ENCODE data around the gene ATRNL1.

The ATRNL1 gene

DNA sequence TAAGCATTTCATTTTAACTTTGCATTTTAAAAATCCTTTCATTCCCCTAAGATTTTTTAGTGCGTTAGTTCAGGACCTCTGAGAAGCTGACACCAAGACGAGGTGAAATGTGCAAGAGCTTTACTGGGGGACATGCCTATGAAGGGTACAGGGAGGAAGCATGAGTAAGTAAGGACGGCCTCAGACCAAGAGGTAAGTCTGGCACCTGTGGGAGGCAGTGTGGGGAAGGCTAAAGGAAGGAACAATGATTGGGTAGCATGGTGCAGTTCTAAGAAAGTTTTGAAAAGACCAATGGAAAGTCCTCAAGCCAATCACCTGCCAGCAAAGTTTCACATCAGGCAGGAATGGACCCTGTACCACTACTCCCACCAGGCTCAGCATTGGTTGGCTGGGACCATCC lies 810.7 kb downstream of the ATRNL1 start:
- Histone ChIP-seq H2BK5ac (ENCODE audit: low read length) (no peak overlapping the region), H3K79me1 (ENCODE audit: low read depth, low read length) (no peaks in the 10 kb centered on the region), H3K4me2 (ENCODE audit: insufficient read depth, low read length, poor library complexity, severe bottlenecking) (no peak overlapping the region), H2BK120ac (ENCODE audit: low read depth, low read length) (no peak overlapping the region), H3K9me3 (replicated peaks in 1 of 2; ENCODE audit: control insufficient read depth in 2 of 2, insufficient read depth in 1 of 2, low read depth in 1 of 2, low read length in 2 of 2) (no peaks in the 10 kb centered on the region), H3K9ac (ENCODE audit: low read depth, low read length, poor library complexity) (no peak overlapping the region), H2AFZ (ENCODE audit: low read length) (no peak overlapping the region), H3K27ac (replicated peaks; ENCODE audit: low read length) (no peak overlapping the region), H3K27me3 (ENCODE audit: control insufficient read depth in 3 of 3, insufficient read depth in 3 of 3, low read depth in 1 of 3, low read length in 3 of 3) (no peaks in the 10 kb centered on the region), H3K36me3 (replicated peaks in 1 of 2; ENCODE audit: control insufficient read depth in 2 of 2, insufficient read depth in 2 of 2, low read length in 2 of 2) (no peaks in the 10 kb centered on the region), H3K14ac (ENCODE audit: low read length) (no peak overlapping the region), H3K18ac (ENCODE audit: low read length) (no peak overlapping the region), H3K4me3 (ENCODE audit: low read length in 2 of 2) (no peak overlapping the region), H3K23ac (ENCODE audit: low read depth, low read length, poor library complexity) (no peak overlapping the region), H2AK5ac (ENCODE audit: low read depth, low read length) (no peak overlapping the region), H4K91ac (ENCODE audit: low read depth, low read length, poor library complexity) (no peak overlapping the region), H2BK12ac (ENCODE audit: low read length) (no peak overlapping the region), H4K8ac (ENCODE audit: low read depth, low read length) (no peak overlapping the region), H2BK15ac (ENCODE audit: low read length) (no peak overlapping the region), H3K4me1 (ENCODE audit: control insufficient read depth in 2 of 2, insufficient read depth in 1 of 2, low read depth in 1 of 2, low read length in 2 of 2) (no peaks in the 10 kb centered on the region), H3K4ac (ENCODE audit: low read length) (no peak overlapping the region)
- WGBS, 2 donors (ENCODE audit: extremely low coverage in 2 of 2, insufficient read length in 2 of 2, insufficient replicate concordance in 1 of 2): no CpG with 5 or more reads among the region's 3 CpGs
- no peak for DNase-seq (ENCODE audit: low spot score)

GRCh38 chr10:115909037-115909436 lies 815.9 kb downstream of the ATRNL1 start:
- Histone ChIP-seq H4K91ac (ENCODE audit: low read depth, low read length, poor library complexity) (no peak overlapping the region), H3K36me3 (replicated peaks in 1 of 2; ENCODE audit: control insufficient read depth in 2 of 2, insufficient read depth in 2 of 2, low read length in 2 of 2) (no peaks in the 10 kb centered on the region), H3K4me2 (ENCODE audit: insufficient read depth, low read length, poor library complexity, severe bottlenecking) (no peak overlapping the region), H3K14ac (ENCODE audit: low read length) (no peak overlapping the region), H3K27ac (replicated peaks; ENCODE audit: low read length) (no peak overlapping the region), H3K18ac (ENCODE audit: low read length) (no peak overlapping the region), H2BK15ac (ENCODE audit: low read length) (no peak overlapping the region), H2BK120ac (ENCODE audit: low read depth, low read length) (no peak overlapping the region), H2AFZ (ENCODE audit: low read length) (no peak overlapping the region), H3K4me1 (ENCODE audit: control insufficient read depth in 2 of 2, insufficient read depth in 1 of 2, low read depth in 1 of 2, low read length in 2 of 2) (peaks cover 0 to 1% of the 10 kb centered on the region in 2 donors), H3K9ac (ENCODE audit: low read depth, low read length, poor library complexity) (no peak overlapping the region), H3K23ac (ENCODE audit: low read depth, low read length, poor library complexity) (no peak overlapping the region), H3K9me3 (replicated peaks in 1 of 2; ENCODE audit: control insufficient read depth in 2 of 2, insufficient read depth in 1 of 2, low read depth in 1 of 2, low read length in 2 of 2) (no peaks in the 10 kb centered on the region), H3K79me1 (ENCODE audit: low read depth, low read length) (no peaks in the 10 kb centered on the region), H2BK5ac (ENCODE audit: low read length) (no peak overlapping the region), H2BK12ac (ENCODE audit: low read length) (no peak overlapping the region), H3K4me3 (ENCODE audit: low read length in 2 of 2) (no peak overlapping the region), H4K8ac (ENCODE audit: low read depth, low read length) (no peak overlapping the region), H3K27me3 (ENCODE audit: control insufficient read depth in 3 of 3, insufficient read depth in 3 of 3, low read depth in 1 of 3, low read length in 3 of 3) (no peaks in the 10 kb centered on the region), H2AK5ac (ENCODE audit: low read depth, low read length) (no peak overlapping the region), H3K4ac (ENCODE audit: low read length) (no peak overlapping the region)
- no peak for DNase-seq (ENCODE audit: low spot score)
- no CpG with 5 or more reads among the region's 5 CpGs for WGBS, 2 donors (ENCODE audit: extremely low coverage in 2 of 2, insufficient read length in 2 of 2, insufficient replicate concordance in 1 of 2)

GRCh38 chr10:115909962-115910731 lies 817.0 kb downstream of the ATRNL1 start:
- Histone ChIP-seq H2AK5ac (ENCODE audit: low read depth, low read length) (no peak overlapping the region), H3K36me3 (replicated peaks in 1 of 2; ENCODE audit: control insufficient read depth in 2 of 2, insufficient read depth in 2 of 2, low read length in 2 of 2) (no peaks in the 10 kb centered on the region), H3K27me3 (ENCODE audit: control insufficient read depth in 3 of 3, insufficient read depth in 3 of 3, low read depth in 1 of 3, low read length in 3 of 3) (no peaks in the 10 kb centered on the region), H4K91ac (ENCODE audit: low read depth, low read length, poor library complexity) (no peak overlapping the region), H2BK15ac (ENCODE audit: low read length) (no peak overlapping the region), H2BK5ac (ENCODE audit: low read length) (no peak overlapping the region), H2BK120ac (ENCODE audit: low read depth, low read length) (no peak overlapping the region), H3K9ac (ENCODE audit: low read depth, low read length, poor library complexity) (no peak overlapping the region), H3K4me2 (ENCODE audit: insufficient read depth, low read length, poor library complexity, severe bottlenecking) (no peak overlapping the region), H2BK12ac (ENCODE audit: low read length) (no peak overlapping the region), H3K9me3 (replicated peaks in 1 of 2; ENCODE audit: control insufficient read depth in 2 of 2, insufficient read depth in 1 of 2, low read depth in 1 of 2, low read length in 2 of 2) (no peaks in the 10 kb centered on the region), H3K4me1 (ENCODE audit: control insufficient read depth in 2 of 2, insufficient read depth in 1 of 2, low read depth in 1 of 2, low read length in 2 of 2) (peaks cover 0 to 1% of the 10 kb centered on the region in 2 donors), H4K8ac (ENCODE audit: low read depth, low read length) (no peak overlapping the region), H3K27ac (replicated peaks; ENCODE audit: low read length) (no peak overlapping the region), H3K23ac (ENCODE audit: low read depth, low read length, poor library complexity) (no peak overlapping the region), H3K79me1 (ENCODE audit: low read depth, low read length) (no peaks in the 10 kb centered on the region), H3K14ac (ENCODE audit: low read length) (no peak overlapping the region), H3K4ac (ENCODE audit: low read length) (no peak overlapping the region), H3K18ac (ENCODE audit: low read length) (no peak overlapping the region), H2AFZ (ENCODE audit: low read length) (no peak overlapping the region), H3K4me3 (ENCODE audit: low read length in 2 of 2) (no peak overlapping the region)
- DNase-seq (ENCODE audit: low spot score): no peak
- no CpG with 5 or more reads among the region's 4 CpGs for WGBS, 2 donors (ENCODE audit: extremely low coverage in 2 of 2, insufficient read length in 2 of 2, insufficient replicate concordance in 1 of 2)

DNA sequence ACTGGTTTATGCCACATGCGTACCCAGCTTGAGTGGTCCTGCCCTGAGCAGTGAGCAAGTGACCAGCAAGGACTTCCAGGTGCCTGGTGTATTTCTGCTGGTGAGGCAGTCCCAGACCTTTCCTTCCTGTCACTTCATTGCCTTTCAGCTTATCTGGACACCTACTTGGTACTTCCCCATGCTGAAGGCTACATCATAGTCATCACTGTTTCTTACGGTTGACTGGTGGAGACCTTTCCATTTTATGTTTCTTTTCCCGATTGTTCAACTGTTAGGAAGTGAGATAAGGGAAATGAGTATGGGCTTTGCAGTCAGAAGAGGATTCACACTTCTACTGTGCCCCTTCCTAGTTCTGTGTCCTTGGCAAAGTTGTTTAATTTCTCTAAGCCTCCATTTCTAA lies 821.3 kb downstream of the ATRNL1 start:
- H3K27ac ChIP-seq (replicated peaks; ENCODE audit: low read length): no peak overlapping the region
- no peak overlapping the region for H3K9ac ChIP-seq (ENCODE audit: low read depth, low read length, poor library complexity)
- no peak overlapping the region for H2BK15ac ChIP-seq (ENCODE audit: low read length)
- H3K79me1 ChIP-seq (ENCODE audit: low read depth, low read length): no peaks in the 10 kb centered on the region
- no peak for DNase-seq (ENCODE audit: low spot score)
- H4K8ac ChIP-seq (ENCODE audit: low read depth, low read length): no peak overlapping the region
- no peak overlapping the region for H2AK5ac ChIP-seq (ENCODE audit: low read depth, low read length)
- no peak overlapping the region for H3K4me2 ChIP-seq (ENCODE audit: insufficient read depth, low read length, poor library complexity, severe bottlenecking)
- H3K18ac ChIP-seq (ENCODE audit: low read length): no peak overlapping the region
- no peak overlapping the region for H3K14ac ChIP-seq (ENCODE audit: low read length)
- no peak overlapping the region for H2BK120ac ChIP-seq (ENCODE audit: low read depth, low read length)
- no peak overlapping the region for H4K91ac ChIP-seq (ENCODE audit: low read depth, low read length, poor library complexity)
- no peaks in the 10 kb centered on the region for H3K9me3 ChIP-seq (replicated peaks in 1 of 2; ENCODE audit: control insufficient read depth in 2 of 2, insufficient read depth in 1 of 2, low read depth in 1 of 2, low read length in 2 of 2)
- H3K4me1 ChIP-seq (ENCODE audit: control insufficient read depth in 2 of 2, insufficient read depth in 1 of 2, low read depth in 1 of 2, low read length in 2 of 2): peaks cover 0 to 1% of the 10 kb centered on the region in 2 donors
- no peak overlapping the region for H2AFZ ChIP-seq (ENCODE audit: low read length)
- H3K36me3 ChIP-seq (replicated peaks in 1 of 2; ENCODE audit: control insufficient read depth in 2 of 2, insufficient read depth in 2 of 2, low read length in 2 of 2): no peaks in the 10 kb centered on the region
- H3K4me3 ChIP-seq (ENCODE audit: low read length in 2 of 2): no peak overlapping the region
- no peak overlapping the region for H2BK5ac ChIP-seq (ENCODE audit: low read length)
- no peak overlapping the region for H3K23ac ChIP-seq (ENCODE audit: low read depth, low read length, poor library complexity)
- H3K4ac ChIP-seq (ENCODE audit: low read length): no peak overlapping the region
- H3K27me3 ChIP-seq (ENCODE audit: control insufficient read depth in 3 of 3, insufficient read depth in 3 of 3, low read depth in 1 of 3, low read length in 3 of 3): no peaks in the 10 kb centered on the region
- WGBS, 2 donors (ENCODE audit: extremely low coverage in 2 of 2, insufficient read length in 2 of 2, insufficient replicate concordance in 1 of 2): no CpG with 5 or more reads among the region's 3 CpGs
- no peak overlapping the region for H2BK12ac ChIP-seq (ENCODE audit: low read length)

Data from neuronal stem cell (in vitro differentiated cells).